HEK293 (cell line): Measurements from ENCODE around the gene SERF2.

Experiments
- BCL11B ChIP-seq: fragments of 450-650 bp; formaldehyde crosslinking; IDR thresholded peaks from 2 replicates; pipeline ENCODE4 v1.5.1; 2016; ENCODE audit warnings: low read depth, missing biosample characterization, missing genetic modification characterization
- KLF16 ChIP-seq: fragments of 450-650 bp; formaldehyde crosslinking; IDR thresholded peaks from 2 replicates; pipeline ENCODE4 v1.5.1; 2017; ENCODE audit warnings: missing biosample characterization, missing genetic modification characterization
- KLF7 ChIP-seq: fragments of 450-650 bp; formaldehyde crosslinking; IDR thresholded peaks from 2 replicates; pipeline ENCODE4 v1.5.1; 2016; ENCODE audit warnings: missing biosample characterization, missing genetic modification characterization, borderline replicate concordance
- MYNN ChIP-seq: fragments of 450-650 bp; formaldehyde crosslinking; IDR thresholded peaks from 2 replicates; pipeline ENCODE4 v1.5.1; 2016; ENCODE audit warnings: missing biosample characterization, missing genetic modification characterization, borderline replicate concordance
- REST ChIP-seq: fragments of 450-650 bp; formaldehyde crosslinking; IDR thresholded peaks from 2 replicates; pipeline ENCODE4 v1.5.1; 2016; ENCODE audit warnings: missing biosample characterization, missing genetic modification characterization
- SP2 ChIP-seq: fragments of 450-650 bp; formaldehyde crosslinking; IDR thresholded peaks from 2 replicates; pipeline ENCODE4 v1.5.1; 2016; ENCODE audit warnings: missing biosample characterization, missing genetic modification characterization
- SP7 ChIP-seq: fragments of 450-650 bp; formaldehyde crosslinking; IDR thresholded peaks from 2 replicates; pipeline ENCODE4 v1.5.1; 2016; ENCODE audit warnings: missing biosample characterization, missing genetic modification characterization
- TCF7L2 ChIP-seq: IDR thresholded peaks from 2 replicates; pipeline ENCODE4 v1.6.1; 2011; ENCODE audit warnings: low read depth, mild to moderate bottlenecking, inconsistent platforms, low read length, moderate library complexity, borderline replicate concordance
- YY1 ChIP-seq: fragments of 450-650 bp; formaldehyde crosslinking; IDR thresholded peaks from 2 replicates; pipeline ENCODE4 v1.5.1; 2018; ENCODE audit warnings: missing biosample characterization, missing genetic modification characterization
- ZBTB17 ChIP-seq: fragments of 450-650 bp; formaldehyde crosslinking; IDR thresholded peaks from 2 replicates; pipeline ENCODE4 v1.5.1; 2016; ENCODE audit warnings: missing biosample characterization, missing genetic modification characterization
- ZBTB20 ChIP-seq: fragments of 450-650 bp; formaldehyde crosslinking; IDR thresholded peaks from 2 replicates; pipeline ENCODE4 v1.5.1; 2016; ENCODE audit warnings: missing biosample characterization, missing genetic modification characterization
- ZFP37 ChIP-seq: fragments of 450-650 bp; formaldehyde crosslinking; IDR thresholded peaks from 2 replicates; pipeline ENCODE4 v1.5.1; 2016; ENCODE audit warnings: missing biosample characterization, missing genetic modification characterization
- ZNF16 ChIP-seq: fragments of 450-650 bp; formaldehyde crosslinking; IDR thresholded peaks from 2 replicates; pipeline ENCODE4 v1.5.1; 2016; ENCODE audit warnings: low read depth, missing biosample characterization, missing genetic modification characterization
- ZNF2 ChIP-seq: fragments of 450-650 bp; formaldehyde crosslinking; IDR thresholded peaks from 2 replicates; pipeline ENCODE4 v1.5.1; 2016; ENCODE audit warnings: missing biosample characterization, missing genetic modification characterization
- ZNF221 ChIP-seq: fragments of 450-650 bp; formaldehyde crosslinking; IDR thresholded peaks from 2 replicates; pipeline ENCODE4 v1.5.1; 2017; ENCODE audit warnings: missing biosample characterization, missing genetic modification characterization, borderline replicate concordance
- ZNF24 ChIP-seq: fragments of 450-650 bp; formaldehyde crosslinking; IDR thresholded peaks from 2 replicates; pipeline ENCODE4 v1.5.1; 2016; ENCODE audit warnings: missing biosample characterization, missing genetic modification characterization
- ZNF366 ChIP-seq: fragments of 450-650 bp; formaldehyde crosslinking; conservative IDR thresholded peaks from 2 replicates; pipeline ENCODE4 v1.5.1; 2016; ENCODE audit warnings: missing biosample characterization, missing genetic modification characterization
- ZNF529 ChIP-seq: fragments of 450-650 bp; formaldehyde crosslinking; IDR thresholded peaks from 2 replicates; pipeline ENCODE4 v1.5.1; 2017; ENCODE audit warnings: missing genetic modification characterization, missing biosample characterization; ENCODE audit not compliant: insufficient replicate concordance
- ZNF571 ChIP-seq: fragments of 450-650 bp; formaldehyde crosslinking; IDR thresholded peaks from 2 replicates; pipeline ENCODE4 v1.5.0; 2017; ENCODE audit warnings: missing biosample characterization, missing genetic modification characterization
- ZNF76 ChIP-seq: fragments of 450-650 bp; formaldehyde crosslinking; IDR thresholded peaks from 2 replicates; pipeline ENCODE4; 2016; ENCODE audit warnings: low read depth, missing biosample characterization, missing genetic modification characterization, borderline replicate concordance
- ZSCAN23 ChIP-seq: fragments of 450-650 bp; formaldehyde crosslinking; IDR thresholded peaks from 2 replicates; pipeline ENCODE4 v1.5.1; 2016; ENCODE audit warnings: missing biosample characterization, missing genetic modification characterization
- ZSCAN30 ChIP-seq: fragments of 450-650 bp; IDR thresholded peaks from 2 replicates; pipeline ENCODE4 v1.5.1; 2018; ENCODE audit warnings: missing biosample characterization, mild to moderate bottlenecking, missing genetic modification characterization, moderate library complexity
- TF ChIP-seq, protein P1 (sequence below): fragments of 450-650 bp; formaldehyde crosslinking; IDR thresholded peaks from 2 replicates; pipeline ENCODE4 v1.5.1; 2017; ENCODE audit warnings: missing biosample characterization, missing genetic modification characterization
- TF ChIP-seq, protein P2 (sequence below): fragments of 450-650 bp; formaldehyde crosslinking; IDR thresholded peaks from 2 replicates; pipeline ENCODE4 v1.5.1; 2016; ENCODE audit warnings: missing biosample characterization, missing genetic modification characterization
- TF ChIP-seq, protein P3 (sequence below): fragments of 450-650 bp; formaldehyde crosslinking; IDR thresholded peaks from 2 replicates; pipeline ENCODE4 v1.5.1; 2016; ENCODE audit warnings: missing biosample characterization, missing genetic modification characterization, low read depth

SERF2 gene

GRCh38 chr15:43777267-43777914 is 14.7 kb upstream of the SERF2 start (continued):
- 0 out of 2 replicates have a peak, but pooled peaks have one; percentile 32 for TF ChIP-seq REST (tag by site-specific recombination)
- TF ChIP-seq KLF16 = no peak
- TF ChIP-seq YY1 (tag by site-specific recombination) = peak; percentile 36; the same call in 1 of the 2 replicates
- peak; percentile 90 for TF ChIP-seq ZSCAN30 (tag by site-specific recombination)
- TF ChIP-seq ZNF221 (tag by site-specific recombination) = no peak
- TF ChIP-seq ZNF76 (tag by site-specific recombination) = no peak
- no peak for TF ChIP-seq ZNF529 (tag by site-specific recombination)
- no peak for TF ChIP-seq TCF7L2
- peak; percentile 69 for TF ChIP-seq ZBTB17 (tag by site-specific recombination)
- 0 out of 2 replicates have a peak, but pooled peaks have one; percentile 20 for TF ChIP-seq KLF7 (tag by site-specific recombination)
- TF ChIP-seq ZNF24 (tag by site-specific recombination) = 0 out of 2 replicates have a peak, but pooled peaks have one; percentile 39
- TF ChIP-seq ZNF2 (tag by site-specific recombination) = peak; percentile 73; the same call in 1 of the 2 replicates
- peak; percentile 69; the same call in 1 of the 2 replicates for TF ChIP-seq SP7 (tag by site-specific recombination)
- TF ChIP-seq ZNF16 = no peak
- TF ChIP-seq ZNF571 = no peak
- TF ChIP-seq, protein P1, sequence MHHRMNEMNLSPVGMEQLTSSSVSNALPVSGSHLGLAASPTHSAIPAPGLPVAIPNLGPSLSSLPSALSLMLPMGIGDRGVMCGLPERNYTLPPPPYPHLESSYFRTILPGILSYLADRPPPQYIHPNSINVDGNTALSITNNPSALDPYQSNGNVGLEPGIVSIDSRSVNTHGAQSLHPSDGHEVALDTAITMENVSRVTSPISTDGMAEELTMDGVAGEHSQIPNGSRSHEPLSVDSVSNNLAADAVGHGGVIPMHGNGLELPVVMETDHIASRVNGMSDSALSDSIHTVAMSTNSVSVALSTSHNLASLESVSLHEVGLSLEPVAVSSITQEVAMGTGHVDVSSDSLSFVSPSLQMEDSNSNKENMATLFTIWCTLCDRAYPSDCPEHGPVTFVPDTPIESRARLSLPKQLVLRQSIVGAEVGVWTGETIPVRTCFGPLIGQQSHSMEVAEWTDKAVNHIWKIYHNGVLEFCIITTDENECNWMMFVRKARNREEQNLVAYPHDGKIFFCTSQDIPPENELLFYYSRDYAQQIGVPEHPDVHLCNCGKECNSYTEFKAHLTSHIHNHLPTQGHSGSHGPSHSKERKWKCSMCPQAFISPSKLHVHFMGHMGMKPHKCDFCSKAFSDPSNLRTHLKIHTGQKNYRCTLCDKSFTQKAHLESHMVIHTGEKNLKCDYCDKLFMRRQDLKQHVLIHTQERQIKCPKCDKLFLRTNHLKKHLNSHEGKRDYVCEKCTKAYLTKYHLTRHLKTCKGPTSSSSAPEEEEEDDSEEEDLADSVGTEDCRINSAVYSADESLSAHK (tag by site-specific recombination) = peak; percentile 91
- peak; percentile 65 for TF ChIP-seq ZBTB20 (tag by site-specific recombination)
- TF ChIP-seq BCL11B (tag by site-specific recombination) = no peak
- peak; percentile 69 for TF ChIP-seq SP2 (tag by site-specific recombination)
- TF ChIP-seq ZFP37 (tag by site-specific recombination) = no peak; the same call in 1 of the 2 replicates
- no peak for TF ChIP-seq MYNN (tag by site-specific recombination)
- no peak for TF ChIP-seq ZNF366 (tag by site-specific recombination)
- no peak for TF ChIP-seq ZSCAN23 (tag by site-specific recombination)
- TF ChIP-seq, protein P2, sequence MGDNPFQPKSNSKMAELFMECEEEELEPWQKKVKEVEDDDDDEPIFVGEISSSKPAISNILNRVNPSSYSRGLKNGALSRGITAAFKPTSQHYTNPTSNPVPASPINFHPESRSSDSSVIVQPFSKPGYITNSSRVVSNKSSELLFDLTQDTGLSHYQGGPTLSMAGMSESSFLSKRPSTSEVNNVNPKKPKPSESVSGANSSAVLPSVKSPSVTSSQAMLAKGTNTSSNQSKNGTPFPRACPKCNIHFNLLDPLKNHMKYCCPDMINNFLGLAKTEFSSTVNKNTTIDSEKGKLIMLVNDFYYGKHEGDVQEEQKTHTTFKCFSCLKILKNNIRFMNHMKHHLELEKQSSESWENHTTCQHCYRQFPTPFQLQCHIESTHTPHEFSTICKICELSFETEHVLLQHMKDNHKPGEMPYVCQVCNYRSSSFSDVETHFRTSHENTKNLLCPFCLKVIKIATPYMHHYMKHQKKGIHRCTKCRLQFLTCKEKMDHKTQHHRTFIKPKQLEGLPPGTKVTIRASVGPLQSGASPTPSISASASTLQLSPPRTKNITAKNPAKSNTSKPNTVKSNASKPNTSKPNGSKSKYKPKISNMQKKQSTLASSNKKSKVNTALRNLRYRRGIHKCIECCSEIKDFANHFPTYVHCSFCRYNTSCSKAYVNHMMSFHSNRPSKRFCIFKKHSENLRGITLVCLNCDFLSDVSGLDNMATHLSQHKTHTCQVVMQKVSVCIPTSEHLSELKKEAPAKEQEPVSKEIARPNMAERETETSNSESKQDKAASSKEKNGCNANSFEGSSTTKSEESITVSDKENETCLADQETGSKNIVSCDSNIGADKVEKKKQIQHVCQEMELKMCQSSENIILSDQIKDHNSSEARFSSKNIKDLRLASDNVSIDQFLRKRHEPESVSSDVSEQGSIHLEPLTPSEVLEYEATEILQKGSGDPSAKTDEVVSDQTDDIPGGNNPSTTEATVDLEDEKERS (tag by site-specific recombination) = no peak
- TF ChIP-seq, protein P3, sequence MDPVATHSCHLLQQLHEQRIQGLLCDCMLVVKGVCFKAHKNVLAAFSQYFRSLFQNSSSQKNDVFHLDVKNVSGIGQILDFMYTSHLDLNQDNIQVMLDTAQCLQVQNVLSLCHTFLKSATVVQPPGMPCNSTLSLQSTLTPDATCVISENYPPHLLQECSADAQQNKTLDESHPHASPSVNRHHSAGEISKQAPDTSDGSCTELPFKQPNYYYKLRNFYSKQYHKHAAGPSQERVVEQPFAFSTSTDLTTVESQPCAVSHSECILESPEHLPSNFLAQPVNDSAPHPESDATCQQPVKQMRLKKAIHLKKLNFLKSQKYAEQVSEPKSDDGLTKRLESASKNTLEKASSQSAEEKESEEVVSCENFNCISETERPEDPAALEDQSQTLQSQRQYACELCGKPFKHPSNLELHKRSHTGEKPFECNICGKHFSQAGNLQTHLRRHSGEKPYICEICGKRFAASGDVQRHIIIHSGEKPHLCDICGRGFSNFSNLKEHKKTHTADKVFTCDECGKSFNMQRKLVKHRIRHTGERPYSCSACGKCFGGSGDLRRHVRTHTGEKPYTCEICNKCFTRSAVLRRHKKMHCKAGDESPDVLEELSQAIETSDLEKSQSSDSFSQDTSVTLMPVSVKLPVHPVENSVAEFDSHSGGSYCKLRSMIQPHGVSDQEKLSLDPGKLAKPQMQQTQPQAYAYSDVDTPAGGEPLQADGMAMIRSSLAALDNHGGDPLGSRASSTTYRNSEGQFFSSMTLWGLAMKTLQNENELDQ (tag by site-specific recombination) = no peak
